IMR-90 (cell line): Measurements from ENCODE around the gene CD81.

Experiments used
- CEBPB ChIP-seq: IDR thresholded peaks from 2 replicates; pipeline ENCODE4 v1.6.1; 2012; ENCODE audit warnings: low read depth, low read length, improper control_type of control experiment
- CHD1 ChIP-seq: IDR thresholded peaks from 2 replicates; pipeline ENCODE4 v1.6.1; 2012; ENCODE audit warnings: low read depth, low read length, improper control_type of control experiment
- MXI1 ChIP-seq: IDR thresholded peaks from 2 replicates; pipeline ENCODE4 v1.6.1; 2012; ENCODE audit warnings: low read depth, mild to moderate bottlenecking, low read length, moderate library complexity, borderline replicate concordance
- POLR2A ChIP-seq: IDR thresholded peaks from 2 replicates; pipeline ENCODE4 v1.6.1; 2012; ENCODE audit warnings: mild to moderate bottlenecking, low read depth, low read length
- RFX5 ChIP-seq: IDR thresholded peaks from 2 replicates; pipeline ENCODE4 v1.8.0; 2012; ENCODE audit warnings: low read depth, mild to moderate bottlenecking, low read length, moderate library complexity
- TF ChIP-seq, protein P1 (sequence below): conservative IDR thresholded peaks from 2 replicates; pipeline ENCODE4 v1.5.1; 2012; ENCODE audit warnings: mild to moderate bottlenecking, low read depth, low read length, improper control_type of control experiment

DNA sequence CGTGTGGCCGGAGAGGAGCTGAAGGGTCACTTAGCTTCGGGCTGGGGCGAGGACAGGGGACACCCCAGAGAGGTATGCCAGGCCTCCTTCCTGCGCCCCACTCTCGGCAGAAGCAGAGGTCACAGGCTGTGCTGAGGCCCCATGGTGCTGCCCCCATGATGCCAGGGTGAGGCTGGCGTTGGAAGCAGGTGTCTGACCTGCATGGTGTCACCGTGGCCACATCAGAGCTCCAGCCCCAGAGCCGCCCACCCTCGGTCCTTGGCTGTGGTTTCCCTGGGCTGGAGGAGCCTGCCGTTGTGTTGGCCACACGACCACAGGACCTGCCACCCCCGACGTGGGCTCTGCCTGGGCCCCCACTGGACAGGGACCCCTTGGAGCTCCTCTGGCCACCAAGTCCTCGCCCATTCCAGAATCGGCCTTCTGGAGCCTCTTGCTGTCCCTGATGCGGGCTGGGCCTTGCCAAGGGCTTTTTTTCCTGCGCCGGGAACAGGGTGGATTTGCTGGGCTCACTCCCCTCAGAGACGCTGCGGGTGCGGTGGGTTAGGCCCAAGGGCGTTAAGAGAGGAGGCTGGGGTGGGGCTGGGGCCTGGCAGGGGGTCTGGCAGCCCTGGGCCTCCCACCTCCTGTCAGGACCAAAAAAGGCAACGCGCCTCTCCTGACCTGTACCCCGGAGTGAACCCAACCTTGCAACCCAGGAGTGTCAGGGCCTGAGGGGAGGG, 15.3 kb downstream of the CD81 start:
- TF ChIP-seq POLR2A (no peak), MXI1 (no peak), CHD1 (no peak), CEBPB (no peak), RFX5 (no peak)
- TF ChIP-seq, protein P1, sequence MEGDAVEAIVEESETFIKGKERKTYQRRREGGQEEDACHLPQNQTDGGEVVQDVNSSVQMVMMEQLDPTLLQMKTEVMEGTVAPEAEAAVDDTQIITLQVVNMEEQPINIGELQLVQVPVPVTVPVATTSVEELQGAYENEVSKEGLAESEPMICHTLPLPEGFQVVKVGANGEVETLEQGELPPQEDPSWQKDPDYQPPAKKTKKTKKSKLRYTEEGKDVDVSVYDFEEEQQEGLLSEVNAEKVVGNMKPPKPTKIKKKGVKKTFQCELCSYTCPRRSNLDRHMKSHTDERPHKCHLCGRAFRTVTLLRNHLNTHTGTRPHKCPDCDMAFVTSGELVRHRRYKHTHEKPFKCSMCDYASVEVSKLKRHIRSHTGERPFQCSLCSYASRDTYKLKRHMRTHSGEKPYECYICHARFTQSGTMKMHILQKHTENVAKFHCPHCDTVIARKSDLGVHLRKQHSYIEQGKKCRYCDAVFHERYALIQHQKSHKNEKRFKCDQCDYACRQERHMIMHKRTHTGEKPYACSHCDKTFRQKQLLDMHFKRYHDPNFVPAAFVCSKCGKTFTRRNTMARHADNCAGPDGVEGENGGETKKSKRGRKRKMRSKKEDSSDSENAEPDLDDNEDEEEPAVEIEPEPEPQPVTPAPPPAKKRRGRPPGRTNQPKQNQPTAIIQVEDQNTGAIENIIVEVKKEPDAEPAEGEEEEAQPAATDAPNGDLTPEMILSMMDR: no peak
